PC-9 (cell line): ENCODE results near the gene ST3GAL2. TPM values are rescaled to one million over a fixed set of nuclear protein-coding genes. Genes with fewer than 3 reads are reported as not detected.

ENCODE experiments used
- BruUV-seq: library from RNA; stranded (reverse); fragments of 400-500 nt; replicated peaks from 2 replicates; lab custom pipeline; 2021; lab: Mats Ljungman, UMichigan
- CTCF ChIA-PET: fragments of 300-600 bp; sonication (Branson Sonifier 250); formaldehyde crosslinking; loops from one replicate; lab custom pipeline; 2022; ENCODE audit warnings: antibody characterized with exemption; lab: Charles Lee
- POLR2A ChIA-PET: fragments of 300-600 bp; sonication (Branson Sonifier 250); formaldehyde crosslinking; loops from one replicate; lab custom pipeline; 2022; ENCODE audit warnings: antibody characterized with exemption; ENCODE audit not compliant: unreplicated experiment; lab: Charles Lee
- DNase-seq, 2 experiments: peaks; one replicate each; pipeline versions ENCODE4 v3.0.0 to v3.0.0-alpha.2; 2015 to 2022; ENCODE audit warnings: mixed read lengths in 1 of 2
- H2AFZ ChIP-seq: fragments of 200-600 bp; sonication (generic); 2 replicates; pipeline ENCODE4 v1.8.1; 2017; ENCODE audit warnings: antibody characterized with exemption
- H3F3A ChIP-seq: fragments of 200-600 bp; sonication (generic); 2 replicates; pipeline ENCODE4 v1.8.1; 2017; ENCODE audit warnings: antibody characterized with exemption, mild to moderate bottlenecking, low read depth; ENCODE audit not compliant: insufficient read depth
- H3K27ac ChIP-seq: fragments of 200-600 bp; sonication (generic); 2 replicates; pipeline ENCODE4 v1.6.1; 2016; ENCODE audit warnings: mixed run types
- H3K27me3 ChIP-seq: fragments of 200-600 bp; sonication (generic); 2 replicates; pipeline ENCODE4 v1.6.1; 2016; ENCODE audit warnings: low read depth, mixed run types; ENCODE audit not compliant: insufficient read depth
- H3K36me3 ChIP-seq: fragments of 200-600 bp; sonication (generic); 2 replicates; pipeline ENCODE4 v1.6.1; 2016; ENCODE audit warnings: low read depth, mixed run types
- H3K4me1 ChIP-seq: fragments of 200-600 bp; sonication (generic); replicated peaks from 2 replicates; pipeline ENCODE4 v1.6.1; 2016; ENCODE audit warnings: mixed run types; ENCODE audit not compliant: insufficient read depth
- H3K4me2 ChIP-seq: fragments of 200-600 bp; sonication (generic); 2 replicates; pipeline ENCODE4 v1.6.1; 2017; ENCODE audit warnings: mixed run types
- H3K4me3 ChIP-seq: fragments of 200-600 bp; sonication (generic); 2 replicates; pipeline ENCODE4 v1.6.1; 2016; ENCODE audit warnings: mixed run types
- H3K79me2 ChIP-seq: fragments of 200-600 bp; sonication (generic); 2 replicates; pipeline ENCODE4 v1.6.1; 2017; ENCODE audit warnings: low read depth, mixed run types
- H3K9me2 ChIP-seq: fragments of 200-600 bp; sonication (generic); 2 replicates; pipeline ENCODE4 v1.8.1; 2017; ENCODE audit warnings: mild to moderate bottlenecking; ENCODE audit not compliant: insufficient read depth
- H3K9me3 ChIP-seq: fragments of 200-600 bp; sonication (generic); 2 replicates; pipeline ENCODE4 v1.8.1; 2016; ENCODE audit warnings: low read depth; ENCODE audit not compliant: insufficient read depth
- H4K20me1 ChIP-seq: fragments of 200-600 bp; sonication (generic); 2 replicates; pipeline ENCODE4 v1.8.1; 2017; ENCODE audit not compliant: insufficient read depth
- EZH2 ChIP-seq: fragments of 200-600 bp; sonication (generic); IDR thresholded peaks from 2 replicates; pipeline ENCODE4 v1.8.0; 2017; ENCODE audit warnings: antibody characterized with exemption, low read depth
- intact Hi-C: fragments of 100-400 bp; cut with micrococcal nuclease; formaldehyde crosslinking; loops from one replicate; pipeline ENCODE4 v1.10.0; 2022; ENCODE audit not compliant: unreplicated experiment
- total RNA-seq: library from RNA; stranded (reverse); gene quantifications from 2 replicates; pipeline ENCODE4 v1.2.3, GENCODE V29; 2021
- TF ChIP-seq, protein P1 (sequence below): fragments of 200-600 bp; sonication (generic); conservative IDR thresholded peaks from 2 replicates; pipeline ENCODE4 v1.6.1; 2017; ENCODE audit warnings: mixed run types, antibody characterized with exemption, mild to moderate bottlenecking, moderate library complexity

Gene ST3GAL2
- total RNA-seq, 1 experiment from 2014 or later: 9.7 TPM

DNA sequence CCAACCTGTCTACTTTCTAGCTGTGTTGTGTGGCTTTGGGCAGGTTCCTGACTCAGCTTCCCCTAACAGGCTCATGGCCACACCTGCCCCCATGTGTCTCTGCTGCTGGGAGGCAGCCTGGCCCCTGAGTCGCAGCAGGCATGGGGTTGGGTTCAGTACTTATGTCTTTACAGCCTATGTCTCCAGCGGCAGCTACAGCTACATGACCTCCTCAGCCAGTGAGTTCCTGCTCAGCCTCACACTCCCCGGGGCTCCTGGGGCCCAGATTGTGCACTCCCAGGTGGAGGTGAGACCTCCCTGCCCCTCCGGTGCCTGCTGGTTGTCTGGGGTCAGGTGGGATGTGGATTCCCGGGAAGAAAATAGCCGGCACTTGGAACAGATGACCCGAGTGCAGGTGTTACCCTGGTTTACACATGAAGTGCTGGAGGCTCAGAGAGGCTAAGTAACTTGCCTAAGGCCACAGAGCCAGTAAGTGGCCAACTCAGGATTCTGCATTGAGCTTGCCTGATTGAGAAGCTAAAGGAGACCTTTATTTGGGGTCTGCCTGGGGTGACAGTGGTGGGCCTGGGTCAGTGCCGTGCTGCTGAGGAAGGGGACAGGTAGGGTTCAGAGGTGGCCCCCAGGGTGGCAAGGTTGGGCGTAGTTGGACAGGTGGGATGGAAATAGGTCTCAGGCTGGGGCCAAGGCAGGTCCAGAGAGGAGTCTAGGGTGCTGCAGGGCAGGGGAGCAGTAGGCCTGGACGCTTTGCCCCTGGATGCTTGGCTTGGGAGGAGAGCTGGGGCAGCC, 31.4 kb upstream of the ST3GAL2 start:
- DNase-seq: no peak
- ChIA-PET POLR2A (no interaction called here), CTCF (interaction anchor here (0.6 kb wide), 1 partner anchor 101 kb away, joined by 4 read pairs; no protein-coding TSS in a partner anchor)
- H3K4me1 ChIP-seq: peaks cover 6% of the 10 kb centered on the region; the same call in 1 of the 2 replicates
- BruUV-seq: no TSS peak
- TF ChIP-seq, protein P1, sequence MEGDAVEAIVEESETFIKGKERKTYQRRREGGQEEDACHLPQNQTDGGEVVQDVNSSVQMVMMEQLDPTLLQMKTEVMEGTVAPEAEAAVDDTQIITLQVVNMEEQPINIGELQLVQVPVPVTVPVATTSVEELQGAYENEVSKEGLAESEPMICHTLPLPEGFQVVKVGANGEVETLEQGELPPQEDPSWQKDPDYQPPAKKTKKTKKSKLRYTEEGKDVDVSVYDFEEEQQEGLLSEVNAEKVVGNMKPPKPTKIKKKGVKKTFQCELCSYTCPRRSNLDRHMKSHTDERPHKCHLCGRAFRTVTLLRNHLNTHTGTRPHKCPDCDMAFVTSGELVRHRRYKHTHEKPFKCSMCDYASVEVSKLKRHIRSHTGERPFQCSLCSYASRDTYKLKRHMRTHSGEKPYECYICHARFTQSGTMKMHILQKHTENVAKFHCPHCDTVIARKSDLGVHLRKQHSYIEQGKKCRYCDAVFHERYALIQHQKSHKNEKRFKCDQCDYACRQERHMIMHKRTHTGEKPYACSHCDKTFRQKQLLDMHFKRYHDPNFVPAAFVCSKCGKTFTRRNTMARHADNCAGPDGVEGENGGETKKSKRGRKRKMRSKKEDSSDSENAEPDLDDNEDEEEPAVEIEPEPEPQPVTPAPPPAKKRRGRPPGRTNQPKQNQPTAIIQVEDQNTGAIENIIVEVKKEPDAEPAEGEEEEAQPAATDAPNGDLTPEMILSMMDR: no peak
- TF ChIP-seq EZH2: no peak
- no peaks in the 10 kb centered on the region for H3K9me3 ChIP-seq
- H3K79me2 ChIP-seq: no peaks in the 10 kb centered on the region
- no peaks in the 10 kb centered on the region for H3K27me3 ChIP-seq
- H3K4me3 ChIP-seq: no peak overlapping the region
- H3F3A ChIP-seq: no peaks in the 10 kb centered on the region
- H3K27ac ChIP-seq: no peak overlapping the region
- no peaks in the 10 kb centered on the region for H4K20me1 ChIP-seq
- intact Hi-C loops: loop anchor here (5.0 kb wide), 1 partner anchor 73 kb away; no protein-coding TSS in a partner anchor
- H3K9me2 ChIP-seq: no peaks in the 10 kb centered on the region
- no peak overlapping the region for H2AFZ ChIP-seq
- no peaks in the 10 kb centered on the region for H3K36me3 ChIP-seq
- H3K4me2 ChIP-seq: no peak overlapping the region

DNA sequence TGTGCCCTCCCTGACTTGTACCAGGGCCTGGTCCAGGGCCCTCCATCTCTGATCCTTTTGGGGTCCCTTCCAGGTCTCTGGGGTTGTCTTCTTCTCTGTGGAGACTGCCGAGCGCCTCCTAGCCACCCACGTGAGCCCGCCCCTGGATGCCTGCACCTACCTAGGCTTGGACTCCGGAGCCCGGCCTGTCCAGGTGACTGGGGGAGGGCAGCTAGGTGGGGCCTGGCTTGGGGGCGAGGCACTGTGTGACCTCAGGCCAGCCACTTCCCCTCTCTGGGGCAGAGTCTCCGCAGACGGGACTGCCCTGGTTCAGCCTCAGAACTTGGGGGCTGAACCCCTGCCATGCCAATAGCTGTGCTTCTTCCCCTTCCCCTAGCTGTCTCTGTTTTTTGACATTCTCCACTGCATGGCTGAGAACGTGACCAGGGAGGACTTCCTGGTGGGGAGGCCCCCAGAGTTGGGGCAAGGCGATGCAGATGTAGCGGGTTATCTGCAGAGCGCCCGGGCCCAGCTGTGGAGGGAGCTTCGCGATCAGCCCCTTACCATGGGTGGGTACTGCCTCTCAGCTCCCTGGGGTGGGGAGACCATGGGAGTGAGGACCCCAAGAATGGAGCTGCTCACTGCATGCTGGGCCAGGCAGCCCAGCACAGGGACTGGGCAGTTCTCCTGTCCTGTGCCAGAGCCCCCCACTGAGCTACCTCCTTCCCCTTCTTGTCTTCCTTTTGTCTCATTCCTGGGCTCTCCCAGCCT, 30.1 kb upstream of the ST3GAL2 start:
- no TSS peak for BruUV-seq
- Histone ChIP-seq H3K36me3 (no peaks in the 10 kb centered on the region), H3K9me2 (no peaks in the 10 kb centered on the region), H3K9me3 (no peaks in the 10 kb centered on the region), H3K4me1 (no peaks in the 10 kb centered on the region), H3F3A (no peaks in the 10 kb centered on the region), H2AFZ (no peak overlapping the region), H3K4me3 (no peak overlapping the region), H3K4me2 (no peak overlapping the region), H4K20me1 (no peaks in the 10 kb centered on the region), H3K27me3 (no peaks in the 10 kb centered on the region), H3K27ac (no peak overlapping the region), H3K79me2 (no peaks in the 10 kb centered on the region)
- ChIA-PET POLR2A (no interaction called here), CTCF (no interaction called here)
- TF ChIP-seq EZH2: no peak
- TF ChIP-seq, protein P1: no peak
- intact Hi-C loops: no loop called here
- DNase-seq: no peak

DNA sequence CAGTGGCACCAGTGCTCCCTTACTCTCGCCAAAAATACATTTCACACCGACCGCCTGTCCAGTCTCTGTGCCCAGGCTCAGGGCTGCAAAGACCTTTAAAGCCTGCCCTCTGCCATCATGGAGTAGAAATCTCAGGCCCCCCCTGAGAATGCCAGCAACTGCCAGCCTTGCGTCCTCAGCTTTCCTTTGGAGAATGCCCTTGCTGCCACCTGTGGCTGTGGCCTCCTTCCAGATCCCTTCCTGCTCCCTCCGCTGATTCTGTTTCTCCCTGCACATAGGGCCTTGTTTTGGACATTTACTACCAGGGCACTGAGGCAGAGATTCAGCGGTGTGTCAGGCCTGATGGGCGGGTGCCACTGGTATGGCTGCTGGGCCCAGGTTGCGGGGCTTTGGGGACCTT, 28.7 kb upstream of the ST3GAL2 start:
- no peak for DNase-seq
- Histone ChIP-seq H3K4me3 (no peak overlapping the region), H3K27me3 (no peaks in the 10 kb centered on the region), H3K4me2 (no peak overlapping the region), H2AFZ (no peak overlapping the region), H3K9me3 (no peaks in the 10 kb centered on the region), H3K79me2 (no peaks in the 10 kb centered on the region), H3F3A (no peaks in the 10 kb centered on the region), H3K4me1 (no peaks in the 10 kb centered on the region), H3K36me3 (no peaks in the 10 kb centered on the region), H4K20me1 (no peaks in the 10 kb centered on the region), H3K9me2 (no peaks in the 10 kb centered on the region), H3K27ac (no peak overlapping the region)
- intact Hi-C loops: no loop called here
- TF ChIP-seq, protein P1: no peak
- TF ChIP-seq EZH2: no peak
- no TSS peak for BruUV-seq
- POLR2A ChIA-PET: no interaction called here
- CTCF ChIA-PET: no interaction called here
